Measurements from ENCODE around the gene CERS1. TPM values are rescaled to one million over a fixed set of nuclear protein-coding genes. Genes with fewer than 3 reads are reported as not detected.

The CERS1 gene
- total and polyA plus RNA-seq, 2 donors (not counting 3 experiments of a cell fraction or from before 2014, with no cell fraction given), result 4.0 to 8.5 TPM

DNA sequence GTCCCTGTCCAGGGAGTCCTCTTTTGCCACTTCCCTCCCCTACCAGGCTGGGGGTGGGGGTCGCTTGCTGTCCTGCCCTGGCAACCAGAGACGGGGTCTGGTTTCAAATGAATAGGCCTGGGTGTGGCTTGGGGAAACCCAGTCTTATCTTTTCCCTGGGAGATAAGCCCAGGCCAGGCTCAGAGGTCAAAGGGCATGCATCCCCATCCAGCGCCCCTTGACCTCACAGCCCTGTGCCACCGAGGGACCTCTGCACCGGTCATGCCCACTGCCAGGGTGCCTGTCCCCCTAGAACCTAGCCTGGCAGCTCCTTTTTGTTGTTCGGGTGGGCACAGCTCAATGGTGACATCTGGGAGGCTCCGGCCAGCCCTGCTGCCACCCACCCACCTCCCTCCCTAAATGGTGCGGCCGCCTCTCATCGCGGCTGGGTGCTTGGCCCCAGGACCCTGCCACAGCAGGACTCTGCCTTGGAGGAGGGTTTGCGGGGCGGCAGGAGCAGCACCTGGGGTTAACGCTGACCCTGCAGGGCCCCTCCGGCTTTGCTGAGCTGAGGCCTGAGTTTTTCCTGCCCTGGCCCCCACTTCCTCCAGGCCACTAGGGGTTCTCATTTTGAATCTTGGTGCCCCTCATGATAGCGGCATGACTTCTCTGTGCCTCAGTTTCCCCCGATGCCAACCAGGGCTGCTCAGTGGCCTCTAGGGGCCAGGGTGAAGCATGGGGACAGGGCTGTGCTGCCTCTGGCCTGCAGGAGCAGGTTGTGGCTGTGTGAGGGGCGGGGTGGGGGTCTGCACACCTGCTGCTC lies 2.9 kb upstream of the CERS1 start:
- ChIA-PET CTCF (interaction anchor here (1.1 to 1.6 kb wide), 3 partner anchors 17 to 52 kb away, joined by 3 read pairs; no protein-coding TSS in a partner anchor), POLR2A (no interaction called here)
- no peak for DNase-seq (ENCODE audit: low read depth, low spot score)
- Histone ChIP-seq H3K4me1 (ENCODE audit: control insufficient read depth, extremely low read depth, insufficient read depth, low read length) (no peaks in the 10 kb centered on the region), H3K27me3 (ENCODE audit: control insufficient read depth in 2 of 2, insufficient read depth in 2 of 2, low read length in 2 of 2) (peaks cover 0 to 2% of the 10 kb centered on the region in 2 experiments), H3K79me2 (ENCODE audit: control insufficient read depth, insufficient read depth, low read length) (no peaks in the 10 kb centered on the region), H3K36me3 (ENCODE audit: control insufficient read depth in 2 of 2, extremely low read depth in 1 of 2, insufficient read depth in 2 of 2, low read length in 2 of 2) (peaks cover 0 to 17% of the 10 kb centered on the region in 2 experiments), H3K9ac (replicated peaks; ENCODE audit: extremely low read depth, insufficient read depth, low read length) (no peak overlapping the region), H2AFZ (ENCODE audit: low read depth, low read length) (no peak overlapping the region), H3K4me2 (ENCODE audit: insufficient read depth, low read length) (no peak overlapping the region), H3K27ac (ENCODE audit: insufficient read depth, low read depth, low read length) (no peak overlapping the region), H3K4me3 (replicated peaks in 1 of 3; ENCODE audit: insufficient read depth in 1 of 3, low read depth in 1 of 3, low read length in 3 of 3) (no peak overlapping the region), H3K9me1 (replicated peaks; ENCODE audit: control insufficient read depth, extremely low read depth, insufficient read depth, low read length) (no peaks in the 10 kb centered on the region), H3K9me3 (replicated peaks; ENCODE audit: control insufficient read depth, insufficient read depth, low read length) (no peaks in the 10 kb centered on the region), H4K20me1 (replicated peaks; ENCODE audit: control insufficient read depth, extremely low read depth, insufficient read depth, low read length) (no peaks in the 10 kb centered on the region)
- TF ChIP-seq MYC (IDR thresholded peaks at IDR 0.05; ENCODE audit: low read depth, low read length) (no peak), FOS (IDR thresholded peaks at IDR 0.05; ENCODE audit: borderline replicate concordance, insufficient read depth, low read length) (no peak), JUN (IDR thresholded peaks at IDR 0.05; ENCODE audit: borderline replicate concordance, insufficient read depth, insufficient read length, low read depth) (no peak), EZH2 (IDR thresholded peaks at IDR 0.05; ENCODE audit: borderline replicate concordance, low read depth, low read length, severe bottlenecking) (no peak), POLR2AphosphoS5 (IDR thresholded peaks at IDR 0.05; ENCODE audit: insufficient read depth, low read depth, low read length) (no peak), GATA2 (IDR thresholded peaks at IDR 0.05; ENCODE audit: insufficient read depth, insufficient read length, low read depth, low read length) (no peak), POLR2A (IDR thresholded peaks at IDR 0.05; ENCODE audit: low read depth, low read length) (no peak)
- TF ChIP-seq, protein P1, sequence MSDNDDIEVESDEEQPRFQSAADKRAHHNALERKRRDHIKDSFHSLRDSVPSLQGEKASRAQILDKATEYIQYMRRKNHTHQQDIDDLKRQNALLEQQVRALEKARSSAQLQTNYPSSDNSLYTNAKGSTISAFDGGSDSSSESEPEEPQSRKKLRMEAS (IDR thresholded peaks at IDR 0.05; ENCODE audit: insufficient read depth, insufficient read length), result no peak
- TF ChIP-seq, protein P2, sequence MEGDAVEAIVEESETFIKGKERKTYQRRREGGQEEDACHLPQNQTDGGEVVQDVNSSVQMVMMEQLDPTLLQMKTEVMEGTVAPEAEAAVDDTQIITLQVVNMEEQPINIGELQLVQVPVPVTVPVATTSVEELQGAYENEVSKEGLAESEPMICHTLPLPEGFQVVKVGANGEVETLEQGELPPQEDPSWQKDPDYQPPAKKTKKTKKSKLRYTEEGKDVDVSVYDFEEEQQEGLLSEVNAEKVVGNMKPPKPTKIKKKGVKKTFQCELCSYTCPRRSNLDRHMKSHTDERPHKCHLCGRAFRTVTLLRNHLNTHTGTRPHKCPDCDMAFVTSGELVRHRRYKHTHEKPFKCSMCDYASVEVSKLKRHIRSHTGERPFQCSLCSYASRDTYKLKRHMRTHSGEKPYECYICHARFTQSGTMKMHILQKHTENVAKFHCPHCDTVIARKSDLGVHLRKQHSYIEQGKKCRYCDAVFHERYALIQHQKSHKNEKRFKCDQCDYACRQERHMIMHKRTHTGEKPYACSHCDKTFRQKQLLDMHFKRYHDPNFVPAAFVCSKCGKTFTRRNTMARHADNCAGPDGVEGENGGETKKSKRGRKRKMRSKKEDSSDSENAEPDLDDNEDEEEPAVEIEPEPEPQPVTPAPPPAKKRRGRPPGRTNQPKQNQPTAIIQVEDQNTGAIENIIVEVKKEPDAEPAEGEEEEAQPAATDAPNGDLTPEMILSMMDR (IDR thresholded peaks at IDR 0.05; ENCODE audit: extremely low read depth in 1 of 2, insufficient read depth in 1 of 2, low read depth in 1 of 2, low read length in 2 of 2), result no peak
- dilution Hi-C loops (cut with MboI; ENCODE audit: extremely low pct_ligation_motif_present, low sequenced_read_pairs) (no loop called here), intact Hi-C loops (cut with micrococcal nuclease) (loop anchor here (5.0 kb wide), 1 partner anchor 73 kb away; no protein-coding TSS in a partner anchor)
- no peak for FAIRE-seq
- no TSS peak for BruUV-seq (replicated peaks)

Measured in endothelial cell of umbilical vein (primary cell).